ENCODE results near the gene AQP12B. TPM values are rescaled to one million over a fixed set of nuclear protein-coding genes. Genes with fewer than 3 reads are reported as not detected.
"Not testable (repeated sequence)": the region's sequence is repeated elsewhere in the genome, so short reads cannot be mapped to it uniquely, and the experiment has no call there.

Gene AQP12B
- 1 to 10 TPM in 1 of 3 donors, under 1 TPM in 2; 0.14 to 1.4 (median 0.74) TPM for polyA plus RNA-seq (ENCODE audit: insufficient read length in 3 of 3)

DNA sequence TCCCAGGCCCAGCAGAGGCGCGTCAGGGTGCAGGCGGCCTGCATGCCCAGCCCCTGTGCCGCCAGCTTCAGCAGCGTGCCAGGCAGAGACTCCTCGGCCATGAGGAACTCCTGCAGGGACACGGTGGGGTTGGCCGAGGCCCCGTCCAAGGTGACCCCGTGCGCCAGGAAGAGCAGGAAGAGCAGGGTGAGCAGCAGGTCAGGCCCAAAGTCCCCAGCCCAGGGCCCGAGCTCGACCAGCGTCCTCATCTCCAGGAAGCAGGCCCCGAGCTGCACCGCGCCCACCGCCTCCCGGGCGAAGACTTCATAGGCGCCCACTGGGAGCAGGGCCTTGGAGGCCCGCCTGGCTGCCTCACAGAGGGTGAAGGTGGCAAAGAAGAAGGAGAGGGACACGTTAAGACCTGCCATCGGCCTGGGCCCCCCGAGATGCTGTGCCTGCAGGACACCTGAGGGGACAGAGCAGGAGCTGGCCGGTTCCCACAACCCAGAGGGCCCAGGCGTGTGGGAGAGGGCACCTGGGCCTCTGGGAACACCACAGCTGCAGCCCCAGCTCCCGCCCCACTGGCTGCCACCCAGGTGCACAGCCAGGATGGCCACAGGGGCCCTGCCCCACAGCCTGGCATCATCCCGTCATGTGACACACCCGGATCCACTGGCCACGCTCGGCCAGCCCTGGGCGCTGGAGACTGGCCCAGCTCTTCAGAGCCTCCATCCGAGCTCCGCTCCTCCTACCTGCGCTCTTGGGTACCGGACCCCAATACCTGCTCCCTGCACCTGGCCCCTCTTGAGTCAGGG, at the start of gene AQP12B:
Gene AQP12B, minus strand, starts transcription at position 455 of the 794 bp plus-strand sequence. Its CDS starts 48 bp downstream, at position 407.
- not testable (repeated sequence) for DNase-seq (ENCODE audit: low read depth in 3 of 3, low spot score in 2 of 3)

DNA sequence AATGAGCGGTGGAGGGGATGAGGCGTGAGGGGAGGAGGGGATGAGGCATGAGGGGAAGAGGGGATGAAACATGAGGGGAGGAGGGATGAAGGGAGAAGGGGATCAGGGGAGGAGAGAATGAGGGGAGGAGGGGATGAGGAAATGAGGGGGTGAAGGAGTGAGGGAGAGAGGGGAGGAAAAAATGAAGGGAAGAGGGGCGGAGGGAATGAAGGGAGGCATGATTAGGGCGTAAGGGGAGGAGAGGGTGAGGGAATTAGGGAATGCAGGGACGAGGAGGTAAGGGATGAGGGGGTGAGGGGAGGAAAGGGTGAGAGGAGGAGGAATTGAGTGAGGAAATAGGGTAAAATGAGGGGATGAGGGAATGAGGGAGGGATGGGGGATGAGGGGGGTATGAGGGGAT, 49.5 kb upstream of the AQP12B start:
- DNase-seq (ENCODE audit: low read depth in 3 of 3, low spot score in 2 of 3) = no peak

GRCh38 chr2:240731178-240731545, 48.5 kb upstream of the AQP12B start:
- no peak for DNase-seq (ENCODE audit: low read depth in 3 of 3, low spot score in 2 of 3)

- DNase-seq (ENCODE audit: low read depth in 3 of 3, low spot score in 2 of 3) = no peak
These were observed 48.0 kb upstream of the AQP12B start for GRCh38 chr2:240730501-240731177.

DNA sequence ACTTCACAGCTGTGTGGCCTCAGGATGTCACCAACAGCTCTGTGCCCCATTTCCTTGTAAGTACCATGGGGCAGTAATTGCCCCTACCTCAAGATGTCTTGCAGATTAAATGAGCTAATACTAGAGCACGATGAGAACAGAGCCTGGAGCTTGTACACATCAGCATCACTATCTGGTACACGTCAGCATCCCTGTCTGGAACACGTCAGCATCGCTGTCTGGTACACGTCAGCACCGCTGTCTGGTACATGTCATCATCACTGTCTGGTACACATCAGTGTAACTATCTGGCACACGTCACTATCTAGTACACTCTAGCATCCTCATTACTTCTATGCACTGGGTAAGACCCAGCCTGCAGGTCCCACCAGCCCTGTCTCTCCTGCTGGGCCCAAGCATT, 46.1 kb upstream of the AQP12B start:
- no peak for DNase-seq (ENCODE audit: low read depth in 3 of 3, low spot score in 2 of 3)

DNA sequence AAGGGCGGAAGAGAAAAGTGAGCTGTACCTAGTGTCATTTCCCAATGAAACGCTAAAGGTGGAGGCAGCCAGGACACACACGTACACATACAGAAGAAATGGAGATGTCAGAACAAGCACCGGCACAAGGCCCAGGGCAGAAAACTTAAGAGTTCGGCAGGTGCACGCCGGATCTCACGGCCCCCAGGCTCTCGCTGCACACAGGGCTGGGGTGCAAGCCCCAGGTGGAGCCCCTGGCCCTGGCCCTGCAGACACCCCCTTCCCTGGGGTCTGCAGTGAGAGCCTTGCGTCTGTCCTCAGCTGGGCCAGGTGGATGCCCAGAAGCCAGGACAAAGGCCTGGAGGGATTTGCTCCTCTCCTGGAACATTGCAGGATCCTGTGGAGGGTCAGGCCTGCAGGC, 45.7 kb upstream of the AQP12B start:
- no peak for DNase-seq (ENCODE audit: low read depth in 3 of 3, low spot score in 2 of 3)

DNA sequence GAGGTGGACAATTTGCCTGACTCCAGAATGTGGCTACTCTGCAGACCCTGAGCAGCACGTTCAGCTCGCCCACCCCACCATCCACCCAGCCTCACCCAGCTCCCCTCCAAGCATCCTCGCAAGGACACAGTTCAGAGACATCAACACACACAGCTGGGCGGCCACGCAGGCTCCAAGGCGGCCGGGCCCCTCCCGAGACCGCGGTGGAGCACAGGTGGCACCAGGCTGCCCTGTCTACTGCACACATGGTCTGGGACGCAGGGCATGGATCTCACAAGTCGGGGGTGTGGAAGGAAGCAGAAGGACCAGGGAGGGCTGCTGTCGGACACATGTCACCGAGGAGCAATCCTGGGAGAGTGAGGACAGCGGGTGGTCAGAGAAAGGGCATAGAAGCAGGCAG, 45.2 kb upstream of the AQP12B start:
- no peak for DNase-seq (ENCODE audit: low read depth in 3 of 3, low spot score in 2 of 3)

- DNase-seq (ENCODE audit: low read depth in 3 of 3, low spot score in 2 of 3) = no peak
These were observed 44.8 kb upstream of the AQP12B start for GRCh38 chr2:240727439-240727838.

- DNase-seq (ENCODE audit: low read depth in 3 of 3, low spot score in 2 of 3) = no peak
These were observed 44.2 kb upstream of the AQP12B start for GRCh38 chr2:240726876-240727275.

DNA sequence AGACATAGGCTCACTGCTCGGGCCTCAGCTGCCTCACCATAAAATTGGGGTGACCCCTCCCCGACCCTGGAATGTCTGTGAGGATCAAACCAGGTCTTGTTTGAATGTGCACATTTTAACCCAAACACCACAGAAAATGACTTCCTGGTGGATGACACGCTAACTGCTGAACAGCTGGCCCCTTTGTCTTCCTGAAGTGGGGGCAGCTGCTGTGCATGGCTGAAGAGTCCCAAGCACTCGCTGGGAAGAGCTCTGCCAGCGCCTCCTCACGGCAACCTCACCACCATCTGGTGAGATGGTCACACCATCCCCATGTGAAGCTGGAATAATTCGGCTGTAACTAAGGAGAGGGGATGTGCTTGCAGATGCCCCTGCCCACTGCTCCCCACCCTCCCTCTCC, 43.0 kb upstream of the AQP12B start:
- no peak for DNase-seq (ENCODE audit: low read depth in 3 of 3, low spot score in 2 of 3)

DNA sequence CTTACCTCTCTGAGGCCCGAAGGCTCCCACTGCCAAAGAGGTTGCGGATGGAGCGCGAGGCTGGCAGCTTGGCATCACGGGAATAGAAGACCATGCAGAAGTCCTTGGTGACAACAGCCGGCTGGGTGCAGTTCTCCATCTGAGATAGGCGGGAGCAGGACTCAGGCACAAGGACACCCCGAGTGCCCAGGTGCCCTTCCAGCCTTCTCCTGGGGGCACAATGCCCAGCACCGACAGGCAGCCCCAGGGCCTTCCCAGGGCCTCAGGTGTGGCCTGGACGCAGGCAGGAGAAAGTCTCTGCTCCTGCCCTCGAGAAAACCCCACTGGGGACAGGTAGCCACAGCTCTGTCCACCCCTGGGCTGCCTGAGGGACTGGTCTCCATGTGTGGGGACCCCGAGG, 42.6 kb upstream of the AQP12B start:
- DNase-seq (ENCODE audit: low read depth in 3 of 3, low spot score in 2 of 3) = no peak

DNA sequence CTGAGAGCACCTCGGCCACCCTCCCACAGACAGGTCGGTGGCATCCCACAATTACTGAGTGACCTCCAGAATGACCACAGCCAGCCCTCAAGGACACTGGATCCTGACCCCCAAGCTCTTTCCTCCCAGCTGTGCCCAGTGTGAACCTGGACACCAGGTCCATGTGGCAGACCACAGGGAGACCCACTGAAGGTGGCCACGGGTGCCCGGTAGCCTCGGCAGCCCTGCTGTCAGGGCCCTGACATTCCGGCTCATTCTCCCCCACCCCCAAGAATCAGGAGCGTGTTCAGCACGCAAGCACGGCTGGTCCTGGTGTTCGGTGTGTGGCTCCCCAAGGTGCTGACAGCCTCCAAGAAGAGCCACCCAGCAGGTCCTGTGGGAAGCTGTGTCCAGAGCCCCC, 41.7 kb upstream of the AQP12B start:
- no peak for DNase-seq (ENCODE audit: low read depth in 3 of 3, low spot score in 2 of 3)

- no peak for DNase-seq (ENCODE audit: low read depth in 3 of 3, low spot score in 2 of 3)
These were observed 41.2 kb upstream of the AQP12B start for GRCh38 chr2:240723851-240724250.

- DNase-seq (ENCODE audit: low read depth in 3 of 3, low spot score in 2 of 3) = no peak
These were observed 40.4 kb upstream of the AQP12B start for GRCh38 chr2:240722796-240723735.

DNA sequence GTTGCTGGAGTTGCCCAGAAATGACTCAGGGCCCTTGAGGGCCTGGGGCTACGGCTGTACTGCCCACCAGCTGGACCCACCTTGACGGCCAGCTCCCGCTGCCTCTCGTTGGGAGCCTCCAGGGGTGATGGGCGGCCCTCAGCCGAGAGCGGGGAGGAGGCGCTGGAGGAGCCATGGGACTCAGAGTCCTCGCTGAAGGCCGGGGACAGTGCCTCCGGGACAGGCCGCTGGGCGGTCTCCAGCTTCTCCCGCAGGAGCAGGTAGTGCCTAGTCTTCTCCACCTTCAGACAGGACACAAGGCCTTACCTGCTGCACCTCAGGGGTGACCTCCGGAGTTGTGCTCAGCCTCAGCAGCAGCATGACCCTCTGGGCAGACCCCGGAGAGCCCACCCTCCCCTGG, 39.7 kb upstream of the AQP12B start:
- no peak for DNase-seq (ENCODE audit: low read depth in 3 of 3, low spot score in 2 of 3)

DNA sequence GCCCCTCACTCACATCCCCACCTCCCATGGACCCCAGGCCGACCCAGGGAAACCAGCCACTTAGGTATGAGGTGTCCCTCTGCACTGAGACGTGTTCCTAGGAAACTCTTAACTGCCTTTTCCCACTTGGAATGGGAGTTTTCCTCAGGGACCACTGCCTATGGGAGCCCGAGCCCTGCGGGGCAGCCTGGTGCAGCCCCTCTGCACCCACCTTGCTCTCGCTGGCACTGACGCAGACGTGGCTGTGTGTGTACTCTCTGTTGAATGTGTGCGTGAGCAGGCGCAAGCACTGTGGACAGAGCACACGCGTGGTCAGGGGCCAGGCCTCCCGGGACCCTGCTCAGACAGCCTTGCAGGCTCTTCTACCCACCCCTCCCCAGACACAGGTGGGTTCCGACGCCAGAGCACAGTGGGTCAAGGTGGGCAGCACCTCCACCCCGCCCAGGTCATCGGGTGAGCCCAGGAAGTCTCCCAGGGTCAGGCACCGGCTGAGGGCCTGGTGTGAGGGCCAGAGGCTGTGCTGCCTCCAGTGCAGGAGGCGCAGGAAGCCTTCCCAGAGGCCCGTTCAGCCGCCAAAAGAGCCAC, 39.0 kb upstream of the AQP12B start:
- DNase-seq (ENCODE audit: low read depth in 3 of 3, low spot score in 2 of 3) = no peak

- no peak for DNase-seq (ENCODE audit: low read depth in 3 of 3, low spot score in 2 of 3)
These were observed 38.3 kb upstream of the AQP12B start for GRCh38 chr2:240720686-240721595.

GRCh38 chr2:240719676-240720545, 37.2 kb upstream of the AQP12B start:
- DNase-seq (ENCODE audit: low read depth in 3 of 3, low spot score in 2 of 3) = no peak

Measured in right renal cortex interstitium (tissue), 3 donors.